ENCODE results near the gene CPLX4.
"Not testable (repeated sequence)": the region's sequence is repeated elsewhere in the genome, so short reads cannot be mapped to it uniquely, and the experiment has no call there.

CPLX4 gene

GRCh38 chr18:59269563-59270119, 48.8 kb downstream of the CPLX4 start:
- no peak for DNase-seq (ENCODE audit: low read depth)

- DNase-seq (ENCODE audit: low read depth): no peak
These were observed 49.5 kb downstream of the CPLX4 start for GRCh38 chr18:59268721-59269562.

GRCh38 chr18:59268127-59268720, 50.2 kb downstream of the CPLX4 start:
- no peak for DNase-seq (ENCODE audit: low read depth)

DNA sequence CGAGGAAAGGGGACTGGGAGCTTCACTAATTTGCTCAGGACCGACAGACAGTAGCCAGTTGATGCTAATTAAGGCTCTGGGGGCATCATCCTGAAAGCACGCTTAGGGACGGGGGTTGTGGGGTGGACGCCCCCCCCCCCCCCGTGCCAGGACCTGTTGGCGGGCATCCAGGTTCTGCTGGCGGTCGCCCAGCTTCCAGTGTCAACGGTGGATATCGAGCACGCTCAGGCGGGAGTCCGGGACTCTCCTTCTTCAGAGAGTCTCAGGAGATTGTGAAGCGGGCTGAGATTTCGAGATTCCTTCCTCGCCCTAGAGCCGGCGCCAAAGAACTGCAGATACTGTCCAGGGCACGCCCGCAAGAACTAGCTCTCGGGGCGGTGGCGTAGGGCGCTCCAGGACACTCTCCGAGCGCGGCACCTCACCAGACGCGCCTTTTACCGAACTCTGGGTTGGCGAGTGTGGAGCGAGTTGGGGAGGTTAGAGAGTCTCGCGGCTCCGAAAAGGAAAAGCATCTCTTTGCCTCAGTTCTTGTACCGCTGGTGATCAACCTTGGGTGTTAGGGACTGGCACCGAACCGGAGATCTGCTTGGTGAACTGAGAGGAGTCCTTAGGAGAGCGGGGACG, 50.8 kb downstream of the CPLX4 start:
- no peak for DNase-seq (ENCODE audit: low read depth)

DNA sequence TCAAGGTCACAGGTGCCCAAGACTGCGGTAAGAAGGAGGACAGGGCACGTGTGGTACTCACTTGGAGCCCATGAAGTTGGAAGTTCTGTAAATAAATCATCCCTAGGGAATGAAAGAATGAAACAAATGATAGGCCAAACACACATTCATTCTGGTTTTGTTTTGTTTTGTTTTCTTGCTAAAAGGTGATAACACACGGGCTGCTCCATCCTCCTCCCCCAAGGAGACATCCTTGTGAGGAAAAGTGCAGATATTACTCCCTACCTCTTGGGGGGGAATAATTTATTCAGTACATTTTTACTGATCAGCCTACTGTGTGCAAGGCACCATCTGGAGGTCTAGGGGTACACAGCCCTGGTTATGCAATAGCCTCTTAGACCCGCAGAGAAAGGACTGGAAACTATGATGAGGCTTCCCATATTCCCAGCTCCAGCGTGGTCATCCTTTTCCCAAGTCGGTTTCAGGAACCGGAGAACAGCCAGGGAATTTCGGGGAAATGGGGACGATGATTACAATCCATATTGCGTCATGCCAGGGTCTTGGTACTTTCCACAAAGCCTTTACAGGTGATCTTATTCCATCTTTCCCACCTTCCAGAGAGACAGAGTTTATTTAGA, 51.5 kb downstream of the CPLX4 start:
- no peak for DNase-seq (ENCODE audit: low read depth)

DNA sequence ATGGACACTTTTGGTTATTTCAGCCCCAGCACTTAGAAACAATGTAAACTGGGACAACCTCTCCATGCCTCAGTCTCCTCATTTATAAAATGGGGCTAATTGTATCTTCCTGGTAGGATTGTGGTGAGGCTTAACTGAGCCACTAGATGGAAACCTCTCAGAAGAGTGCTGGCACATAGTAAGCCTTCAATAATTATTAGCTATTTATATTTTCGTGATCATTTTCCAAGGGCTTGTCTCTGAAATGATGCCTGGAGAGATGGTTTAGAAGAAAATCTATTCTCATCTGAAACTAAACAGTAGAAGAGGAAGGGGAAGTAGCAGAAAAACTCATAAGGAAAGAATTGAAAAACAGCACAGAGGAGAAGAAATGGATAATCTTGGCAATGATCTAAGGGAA, 52.0 kb downstream of the CPLX4 start:
- no peak for DNase-seq (ENCODE audit: low read depth)

GRCh38 chr18:59265974-59266369, 52.5 kb downstream of the CPLX4 start:
- DNase-seq (ENCODE audit: low read depth): no peak

DNA sequence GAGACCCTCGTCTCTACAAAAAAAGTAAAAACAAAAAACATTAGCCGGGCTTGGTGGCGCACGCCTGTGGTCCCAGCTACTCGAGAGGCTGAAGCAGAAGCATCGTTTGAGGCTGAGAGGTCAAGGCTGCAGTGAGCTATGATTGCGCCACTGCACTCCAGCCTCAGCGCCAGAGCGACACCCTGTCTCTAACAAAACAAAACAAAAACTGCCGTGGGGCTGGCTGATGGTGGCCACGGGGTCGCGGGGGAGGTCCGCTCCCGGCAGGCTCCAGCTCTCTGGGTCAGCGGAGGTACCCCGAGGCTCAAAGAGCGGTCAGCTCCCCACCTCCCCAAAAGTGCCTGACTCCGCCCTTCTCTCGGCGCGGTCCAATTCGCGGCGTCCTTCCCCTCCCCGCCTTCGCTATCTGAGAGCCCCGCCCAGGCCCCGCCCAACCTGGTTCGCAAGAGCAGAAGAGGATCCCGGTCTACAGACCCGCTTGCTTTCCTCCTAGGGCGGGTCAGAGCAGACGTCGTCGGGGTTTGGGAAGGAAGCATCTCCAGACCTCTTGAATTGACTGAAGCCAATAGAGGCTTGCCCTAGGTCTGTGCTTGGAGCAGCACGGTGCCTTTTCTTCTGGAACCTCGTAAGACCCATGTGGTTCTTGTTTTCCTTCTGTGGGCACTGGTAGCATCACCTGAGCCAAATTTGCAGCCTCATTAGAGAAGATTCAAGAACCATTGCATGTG, 53.0 kb downstream of the CPLX4 start:
- DNase-seq (ENCODE audit: low read depth): no peak

DNA sequence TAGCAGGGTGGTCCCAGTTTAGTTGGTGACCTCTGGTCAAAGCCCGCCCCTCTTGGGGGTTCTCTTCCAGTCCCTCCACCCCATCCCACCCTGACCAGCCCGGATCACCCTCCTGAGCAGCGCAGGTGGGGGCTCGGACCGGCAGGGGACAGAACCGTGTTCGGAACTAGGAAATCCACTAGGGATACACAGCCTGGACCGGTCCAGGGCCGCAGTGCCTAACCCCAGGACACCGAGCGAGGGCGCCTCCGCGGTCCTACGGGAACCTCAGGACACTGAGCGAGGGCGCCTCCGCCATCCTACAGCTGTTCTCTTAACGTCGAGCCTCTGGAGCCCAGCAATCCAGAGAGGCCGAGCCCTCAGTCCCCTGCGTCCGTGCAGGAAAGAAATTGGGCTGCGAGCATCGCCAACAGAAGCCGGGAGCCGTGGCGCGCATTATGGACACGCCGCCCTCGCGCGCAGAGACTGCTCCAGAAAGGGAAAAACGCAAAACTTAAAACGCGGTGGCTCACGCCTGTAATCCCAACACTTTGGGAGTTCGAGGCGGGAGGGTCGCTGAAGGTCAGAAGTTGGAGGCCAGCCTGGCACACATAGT, 53.7 kb downstream of the CPLX4 start:
- DNase-seq (ENCODE audit: low read depth): no peak

DNA sequence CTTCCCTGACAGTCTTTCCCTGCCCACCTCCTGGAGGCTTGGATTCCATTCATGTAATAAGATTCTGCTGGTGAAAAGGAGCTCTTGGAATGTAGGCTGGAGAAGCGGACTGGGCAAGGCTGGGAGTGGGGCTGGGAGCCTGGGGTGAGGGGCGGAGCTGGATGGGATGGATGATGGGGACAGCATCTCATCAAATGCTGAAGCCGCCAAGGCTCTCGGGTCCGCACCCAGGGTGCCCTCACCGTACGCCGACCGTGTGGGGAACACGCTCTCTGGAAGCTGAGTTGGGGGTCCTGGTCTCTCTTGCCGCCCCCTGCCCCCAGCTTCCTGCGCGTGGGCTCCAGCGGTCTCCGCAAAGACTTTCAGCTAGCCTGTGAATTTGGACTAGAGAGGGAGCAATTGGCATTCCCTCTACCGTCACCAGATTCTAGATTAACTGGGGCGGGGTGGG, 54.3 kb downstream of the CPLX4 start:
- DNase-seq (ENCODE audit: low read depth): no peak

DNA sequence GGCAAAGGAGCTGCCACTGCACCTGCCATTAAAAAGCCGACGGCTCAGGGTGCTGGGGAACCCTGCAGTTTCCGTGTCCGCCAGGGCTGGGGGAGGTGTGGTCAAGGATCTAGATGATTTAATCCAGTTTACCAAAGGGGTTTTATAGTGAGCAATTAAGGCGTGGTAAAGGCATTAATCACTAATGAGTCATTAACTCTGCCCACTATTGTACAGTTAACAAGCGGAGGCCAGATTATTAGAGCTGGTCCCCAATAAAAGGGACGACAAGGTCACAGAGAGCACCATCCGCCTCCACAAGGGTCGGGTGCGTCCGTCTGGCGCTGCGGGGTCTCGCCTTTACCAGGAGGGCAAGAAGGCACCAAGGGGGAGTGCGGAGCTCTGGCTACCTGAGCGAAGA, 54.8 kb downstream of the CPLX4 start:
- DNase-seq (ENCODE audit: low read depth): no peak

DNA sequence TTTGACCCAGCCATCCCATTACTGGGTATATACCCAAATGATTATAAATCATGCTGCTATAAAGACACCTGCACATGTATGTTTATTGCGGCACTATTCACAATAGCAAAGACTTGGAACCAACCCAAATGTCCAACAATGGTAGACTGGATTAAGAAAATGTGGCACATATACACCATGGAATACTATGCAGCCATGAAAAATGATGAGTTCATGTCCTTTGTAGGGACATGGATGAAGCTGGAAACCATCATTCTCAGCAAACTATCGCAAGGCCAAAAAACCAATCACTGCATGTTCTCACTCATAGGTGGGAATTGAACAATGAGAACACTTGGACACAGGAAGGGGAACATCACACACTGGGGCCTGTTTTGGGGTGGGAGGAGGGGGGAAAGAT, 56.2 kb downstream of the CPLX4 start:
- DNase-seq (ENCODE audit: low read depth): not testable (repeated sequence)

GRCh38 chr18:59261842-59262241, 56.6 kb downstream of the CPLX4 start:
- not testable (repeated sequence) for DNase-seq (ENCODE audit: low read depth)

GRCh38 chr18:59255491-59255890, 63.0 kb downstream of the CPLX4 start:
- not testable (repeated sequence) for DNase-seq (ENCODE audit: low read depth)

- no peak for DNase-seq (ENCODE audit: low read depth)
These were observed 69.2 kb downstream of the CPLX4 start for GRCh38 chr18:59249199-59249774.

DNA sequence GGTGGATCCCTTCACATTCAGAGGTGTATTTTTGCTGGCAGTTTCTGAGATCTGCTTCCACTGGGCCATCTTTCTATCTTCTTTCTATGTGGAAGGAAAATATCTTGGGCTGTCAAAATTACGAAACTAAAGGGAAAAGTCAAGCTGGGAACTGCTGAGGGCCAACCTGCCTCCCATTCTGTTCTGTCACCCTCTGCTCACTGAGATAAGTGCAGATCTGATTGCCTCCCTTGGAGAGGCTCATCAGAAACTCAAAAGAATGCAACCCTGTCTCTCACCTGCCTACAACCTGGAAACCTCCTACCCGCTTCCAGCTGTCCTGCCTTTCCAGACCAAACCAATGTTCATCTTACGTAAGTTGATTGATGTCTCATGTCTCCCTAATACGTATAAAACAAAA, 71.7 kb downstream of the CPLX4 start:
- no peak for DNase-seq (ENCODE audit: low read depth)

Measured in activated T-helper 9 cell treated with anti-CD3 and anti-CD28 coated beads, Interleukin-2, amount 50 U/mL, for 16 hours (primary cell).